RWPE1 (cell line): ENCODE data around the gene NTM.

Source experiments
- CTCF ChIA-PET: fragments of 350-600 bp; sonication (Branson Sonifier 250); formaldehyde crosslinking; extraction: SDS; loops from one replicate; lab custom pipeline; 2021; lab: Yijun Ruan, JAX
- POLR2A ChIA-PET: fragments of 400-600 bp; formaldehyde crosslinking; extraction: SDS; loops from one replicate; lab custom pipeline; 2020; ENCODE audit warnings: antibody characterized with exemption; ENCODE audit not compliant: low non-redundant PET; lab: Yijun Ruan, JAX
- DNase-seq: peaks from one replicate; pipeline ENCODE4 v3.0.0; 2012; ENCODE audit warnings: low spot score
- H3K27ac ChIP-seq: fragments of 450-650 bp; 2 replicates; pipeline ENCODE4 v1.5.1; 2017
- TF ChIP-seq, protein P1 (sequence below): fragments of 450-650 bp; conservative IDR thresholded peaks from 2 replicates; pipeline ENCODE4 v1.5.1; 2017; ENCODE audit warnings: low read depth, mild to moderate bottlenecking

NTM gene

DNA sequence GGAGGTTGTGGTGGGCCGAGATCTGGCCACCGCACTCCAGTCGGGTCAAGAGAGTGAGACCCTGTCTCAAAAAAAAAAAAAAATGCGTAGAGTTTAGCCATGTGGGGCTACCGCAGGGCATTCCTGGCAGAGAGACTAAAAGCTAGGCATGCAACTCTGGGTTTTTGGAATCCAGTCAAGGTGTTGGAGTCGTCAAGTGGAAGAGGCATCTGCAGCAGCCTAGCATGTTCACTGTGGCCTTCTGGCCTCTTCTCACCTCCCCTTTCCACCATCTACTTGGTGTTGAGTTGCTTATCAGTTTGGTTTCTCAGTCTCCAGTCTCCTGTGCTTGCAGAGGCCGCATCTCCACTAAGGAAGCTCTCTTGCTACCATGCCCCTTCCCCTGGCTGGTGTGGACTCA is 572.5 kb downstream of the NTM start:
- DNase-seq: no peak
- ChIA-PET POLR2A (no interaction called here), CTCF (no interaction called here)
- TF ChIP-seq, protein P1, sequence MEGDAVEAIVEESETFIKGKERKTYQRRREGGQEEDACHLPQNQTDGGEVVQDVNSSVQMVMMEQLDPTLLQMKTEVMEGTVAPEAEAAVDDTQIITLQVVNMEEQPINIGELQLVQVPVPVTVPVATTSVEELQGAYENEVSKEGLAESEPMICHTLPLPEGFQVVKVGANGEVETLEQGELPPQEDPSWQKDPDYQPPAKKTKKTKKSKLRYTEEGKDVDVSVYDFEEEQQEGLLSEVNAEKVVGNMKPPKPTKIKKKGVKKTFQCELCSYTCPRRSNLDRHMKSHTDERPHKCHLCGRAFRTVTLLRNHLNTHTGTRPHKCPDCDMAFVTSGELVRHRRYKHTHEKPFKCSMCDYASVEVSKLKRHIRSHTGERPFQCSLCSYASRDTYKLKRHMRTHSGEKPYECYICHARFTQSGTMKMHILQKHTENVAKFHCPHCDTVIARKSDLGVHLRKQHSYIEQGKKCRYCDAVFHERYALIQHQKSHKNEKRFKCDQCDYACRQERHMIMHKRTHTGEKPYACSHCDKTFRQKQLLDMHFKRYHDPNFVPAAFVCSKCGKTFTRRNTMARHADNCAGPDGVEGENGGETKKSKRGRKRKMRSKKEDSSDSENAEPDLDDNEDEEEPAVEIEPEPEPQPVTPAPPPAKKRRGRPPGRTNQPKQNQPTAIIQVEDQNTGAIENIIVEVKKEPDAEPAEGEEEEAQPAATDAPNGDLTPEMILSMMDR: no peak
- no peak overlapping the region for H3K27ac ChIP-seq

DNA sequence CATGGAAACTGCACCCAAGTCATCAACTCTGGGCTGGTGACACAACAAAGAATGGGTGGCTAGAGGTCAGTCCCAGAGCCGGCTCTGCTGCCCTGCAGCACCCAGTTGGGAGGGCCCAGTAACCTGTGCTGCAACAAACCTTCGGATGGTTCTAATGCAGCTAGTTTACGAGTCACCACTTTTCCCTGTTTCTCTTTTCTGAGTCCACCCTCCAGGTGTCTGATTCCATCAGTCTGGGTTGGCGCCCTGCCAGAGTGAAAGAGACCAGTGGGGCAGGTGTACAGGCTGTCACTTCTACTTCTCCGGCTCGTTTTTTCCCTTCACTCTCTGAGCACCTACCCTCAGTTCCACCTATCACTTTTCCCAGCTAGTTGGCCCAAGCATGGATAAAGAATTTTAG is 572.9 kb downstream of the NTM start:
- TF ChIP-seq, protein P1: no peak
- no peak overlapping the region for H3K27ac ChIP-seq
- DNase-seq: peak; percentile 6
- POLR2A ChIA-PET: no interaction called here
- CTCF ChIA-PET: no interaction called here

DNA sequence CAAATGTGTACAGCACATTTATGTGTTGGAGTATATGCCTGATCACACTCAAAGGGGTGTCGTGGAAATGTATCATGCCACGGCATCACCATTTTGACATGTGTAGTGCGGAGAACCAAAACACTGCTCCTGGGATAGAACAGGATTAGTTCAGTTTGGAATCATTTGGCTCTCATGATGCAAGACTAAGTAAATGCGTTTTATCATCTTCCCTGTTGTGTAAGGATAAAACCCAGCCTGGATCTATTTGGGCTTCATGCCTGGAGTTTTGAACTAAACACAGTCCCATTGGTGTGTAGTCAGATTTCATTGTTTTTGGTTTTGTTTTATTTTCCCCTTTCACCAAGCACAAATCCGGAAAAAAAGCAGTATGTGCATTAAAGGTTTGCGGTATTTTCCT is 574.3 kb downstream of the NTM start:
- no peak for DNase-seq
- ChIA-PET POLR2A (no interaction called here), CTCF (no interaction called here)
- H3K27ac ChIP-seq: no peak overlapping the region
- TF ChIP-seq, protein P1: no peak

DNA sequence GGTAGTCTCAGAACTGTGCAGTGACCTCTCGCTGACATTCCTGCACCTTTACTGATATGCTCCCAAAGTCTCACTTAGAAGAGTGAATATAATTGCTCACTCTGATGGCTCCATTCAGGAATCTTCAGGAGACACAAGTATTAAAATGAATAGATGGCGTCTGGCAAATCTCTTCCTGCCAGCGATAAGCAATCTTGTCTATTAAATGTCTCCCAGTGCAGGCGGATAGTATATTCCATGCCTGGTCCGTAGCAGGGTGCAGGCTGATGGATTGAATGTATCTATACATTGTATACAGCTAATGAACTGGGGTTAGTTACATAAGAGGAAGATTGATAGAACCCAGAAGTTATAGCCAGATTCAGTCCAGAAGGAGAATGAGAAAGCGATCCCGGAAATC is 575.3 kb downstream of the NTM start:
- POLR2A ChIA-PET: no interaction called here
- no peak overlapping the region for H3K27ac ChIP-seq
- no peak for DNase-seq
- CTCF ChIA-PET: no interaction called here
- TF ChIP-seq, protein P1: no peak

DNA sequence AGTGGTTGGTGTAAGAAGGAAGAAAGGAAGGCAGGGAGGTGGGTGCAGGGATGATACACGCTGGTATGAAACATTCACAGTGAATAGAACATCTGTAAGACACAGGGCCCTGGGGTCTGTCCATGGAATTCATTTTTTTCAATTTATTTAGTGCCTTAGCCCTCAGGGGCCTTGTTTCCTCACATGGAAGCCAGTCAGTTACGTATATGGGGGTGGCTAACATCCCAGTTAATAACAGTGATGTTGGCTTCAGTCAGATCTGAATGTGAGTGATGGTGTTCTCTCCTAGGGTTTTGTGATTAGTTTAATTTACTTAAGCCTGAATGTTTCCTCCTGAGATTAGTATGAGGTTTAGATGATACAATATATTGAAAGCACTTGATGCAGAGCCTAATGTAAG is 577.1 kb downstream of the NTM start:
- CTCF ChIA-PET: no interaction called here

DNA sequence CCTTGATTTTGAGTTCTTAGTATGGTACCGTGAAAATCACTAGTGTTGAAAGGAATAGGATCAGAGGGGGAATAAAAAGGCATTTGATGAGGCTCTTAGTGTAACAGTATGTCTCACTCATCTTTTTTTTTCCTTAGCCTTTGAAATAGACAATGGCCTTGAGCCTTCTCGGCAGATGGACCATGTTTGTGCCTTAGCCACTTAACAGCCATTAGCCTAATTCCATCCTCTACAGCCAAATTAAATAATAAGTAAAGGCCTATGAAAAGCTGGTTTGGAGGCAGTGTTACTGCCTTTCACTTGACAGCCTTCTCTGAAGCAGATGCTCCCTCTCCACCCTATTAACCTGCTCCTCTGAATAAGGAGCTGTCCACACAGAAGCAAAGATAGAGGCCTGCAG is 580.7 kb downstream of the NTM start:
- no peak overlapping the region for H3K27ac ChIP-seq
- no peak for DNase-seq
- TF ChIP-seq, protein P1: no peak
- ChIA-PET CTCF (no interaction called here), POLR2A (interaction anchor here (0.7 kb wide), 1 partner anchor 745 kb away, joined by 6 read pairs; no protein-coding TSS in a partner anchor)

More for the DNA sequence above, 577.1 kb downstream of the NTM start:
- no peak overlapping the region for H3K27ac ChIP-seq
- TF ChIP-seq, protein P1: no peak
- POLR2A ChIA-PET: no interaction called here
- no peak for DNase-seq

DNA sequence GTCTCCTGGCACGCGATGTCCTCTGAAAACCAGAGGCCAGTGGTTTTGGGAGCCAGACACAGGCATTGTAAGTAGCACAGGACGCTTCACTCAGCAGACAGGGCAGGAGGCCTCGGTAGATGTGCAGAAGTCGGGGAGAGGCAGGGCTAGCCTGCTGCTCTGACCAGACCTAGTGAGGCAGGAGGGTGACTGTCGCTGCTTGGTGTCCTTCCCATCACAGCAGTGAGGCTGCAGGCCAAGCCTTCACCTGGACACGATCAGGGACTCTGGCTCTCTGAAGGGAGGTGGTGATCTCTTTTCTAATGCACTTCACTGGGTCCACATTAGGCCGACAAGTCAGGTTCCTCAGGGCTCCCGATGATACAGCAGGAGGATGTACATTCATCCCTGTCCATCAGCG is 583.7 kb downstream of the NTM start:
- TF ChIP-seq, protein P1: no peak
- POLR2A ChIA-PET: no interaction called here
- CTCF ChIA-PET: no interaction called here

More for the DNA sequence above, 583.7 kb downstream of the NTM start:
- H3K27ac ChIP-seq: no peak overlapping the region
- DNase-seq: no peak
